Tibial nerve (tissue), 4 donors: Measurements from ENCODE around the gene CKAP4.

Experiments
- CTCF ChIP-seq, 5 experiments: fragments of 200-600 bp in 3 of 5; fragments of 450-650 bp in 2 of 5; sonication (generic) in 3 of 5; IDR thresholded peaks; one replicate each; pipeline ENCODE4 v1.5.1; 2016 to 2019; ENCODE audit warnings: antibody characterized with exemption in 5 of 5, mild to moderate bottlenecking in 3 of 5, moderate library complexity in 2 of 5
- EP300 ChIP-seq, 2 donors: sonication (generic); formaldehyde crosslinking; IDR thresholded peaks; one replicate each; pipeline ENCODE4 v1.6.1; 2017; ENCODE audit warnings: antibody characterized with exemption in 2 of 2, mild to moderate bottlenecking in 1 of 2
- POLR2A ChIP-seq, 2 donors: fragments of 450-650 bp; IDR thresholded peaks; one replicate each; pipeline ENCODE4 v1.6.1; 2017; ENCODE audit warnings: antibody characterized with exemption in 2 of 2, mild to moderate bottlenecking in 2 of 2, moderate library complexity in 2 of 2

- TF ChIP-seq CTCF (IDR thresholded peaks at IDR 0.05) (no peak), EP300 (IDR thresholded peaks at IDR 0.05) (no peak), POLR2A (IDR thresholded peaks at IDR 0.05) (no peak)
Observed at GRCh38 chr12:106239951-106240335, 7.9 kb downstream of the CKAP4 start.
